Fibroblast of lung (primary cell): ENCODE results near the gene HBQ1.

Source experiments
- EZH2 ChIP-seq: IDR thresholded peaks from 2 replicates; pipeline ENCODE4 v1.5.1; 2012; ENCODE audit warnings: low read length, control low read depth, mild to moderate bottlenecking; ENCODE audit errors: missing control alignments
- TF ChIP-seq, protein P1 (sequence below), 2 donors: IDR thresholded peaks in 1 of 2; conservative IDR thresholded peaks in 1 of 2; 1 replicate in 1 of 2; 2 replicates in 1 of 2; pipeline ENCODE4 v1.5.1; 2011 to 2012; ENCODE audit warnings: low read length in 2 of 2, control low read depth in 1 of 2, inconsistent platforms in 1 of 2, low read depth in 1 of 2, mild to moderate bottlenecking in 1 of 2

- TF ChIP-seq, protein P1, sequence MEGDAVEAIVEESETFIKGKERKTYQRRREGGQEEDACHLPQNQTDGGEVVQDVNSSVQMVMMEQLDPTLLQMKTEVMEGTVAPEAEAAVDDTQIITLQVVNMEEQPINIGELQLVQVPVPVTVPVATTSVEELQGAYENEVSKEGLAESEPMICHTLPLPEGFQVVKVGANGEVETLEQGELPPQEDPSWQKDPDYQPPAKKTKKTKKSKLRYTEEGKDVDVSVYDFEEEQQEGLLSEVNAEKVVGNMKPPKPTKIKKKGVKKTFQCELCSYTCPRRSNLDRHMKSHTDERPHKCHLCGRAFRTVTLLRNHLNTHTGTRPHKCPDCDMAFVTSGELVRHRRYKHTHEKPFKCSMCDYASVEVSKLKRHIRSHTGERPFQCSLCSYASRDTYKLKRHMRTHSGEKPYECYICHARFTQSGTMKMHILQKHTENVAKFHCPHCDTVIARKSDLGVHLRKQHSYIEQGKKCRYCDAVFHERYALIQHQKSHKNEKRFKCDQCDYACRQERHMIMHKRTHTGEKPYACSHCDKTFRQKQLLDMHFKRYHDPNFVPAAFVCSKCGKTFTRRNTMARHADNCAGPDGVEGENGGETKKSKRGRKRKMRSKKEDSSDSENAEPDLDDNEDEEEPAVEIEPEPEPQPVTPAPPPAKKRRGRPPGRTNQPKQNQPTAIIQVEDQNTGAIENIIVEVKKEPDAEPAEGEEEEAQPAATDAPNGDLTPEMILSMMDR (conservative IDR thresholded peaks at IDR 0.05 in 1 of 2, IDR thresholded peaks at IDR 0.05 in 1 of 2; ENCODE audit: low read depth in 1 of 2, low read length in 2 of 2) = no peak
- TF ChIP-seq EZH2 = no peak
These were observed 25.2 kb upstream of the HBQ1 start for GRCh38 chr16:155031-155398.
